NCI-H2107 (cell line): ENCODE measurements around the gene FGFR3.

Experiments used
- DNase-seq: peaks from one replicate; lab custom pipeline; 2025; lab: John Stamatoyannopoulos, UW

Gene FGFR3

DNA sequence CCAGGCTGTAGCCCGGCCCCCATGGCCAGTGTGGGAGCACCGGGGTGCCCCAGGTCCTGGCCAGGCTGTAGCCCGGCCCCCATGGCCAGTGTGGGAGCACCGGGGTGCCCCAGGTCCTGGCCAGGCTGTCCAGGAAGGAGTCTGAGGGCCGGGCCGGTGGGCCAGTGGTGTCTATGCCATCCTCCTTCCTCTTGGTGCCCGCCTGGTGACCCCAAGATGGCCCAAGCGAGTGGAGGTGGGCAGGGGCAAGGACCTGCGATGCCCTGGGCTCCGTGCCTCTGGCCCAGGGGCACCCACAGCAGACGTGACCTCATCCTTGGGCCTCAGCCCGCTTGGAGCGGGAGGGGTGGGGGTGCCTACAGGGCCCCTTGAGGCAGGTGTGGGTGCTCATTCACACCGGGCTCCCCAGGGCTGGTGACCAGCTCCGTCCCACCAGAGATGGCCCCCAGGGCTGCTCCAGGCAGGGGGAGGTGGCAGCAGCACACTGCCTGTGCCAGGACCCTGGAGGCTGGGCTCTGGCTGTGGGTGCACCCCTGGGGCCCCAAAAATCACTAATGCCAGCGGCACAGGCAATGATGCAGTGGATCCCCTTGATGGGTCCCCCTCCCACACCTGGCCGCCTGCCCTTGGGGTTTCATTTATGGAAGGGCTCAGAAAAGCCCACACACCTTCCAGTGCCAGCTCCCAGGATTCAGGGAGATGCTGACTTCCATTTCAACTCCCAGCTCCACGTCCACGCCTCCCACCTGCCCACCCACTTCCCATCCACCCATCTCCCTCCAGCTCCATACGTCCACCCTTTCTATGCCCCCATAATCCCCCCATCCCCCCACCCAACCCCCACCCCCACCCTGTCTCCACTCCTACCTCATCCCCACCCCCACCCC lies 36.0 kb upstream of the FGFR3 start:
- no peak for DNase-seq

DNA sequence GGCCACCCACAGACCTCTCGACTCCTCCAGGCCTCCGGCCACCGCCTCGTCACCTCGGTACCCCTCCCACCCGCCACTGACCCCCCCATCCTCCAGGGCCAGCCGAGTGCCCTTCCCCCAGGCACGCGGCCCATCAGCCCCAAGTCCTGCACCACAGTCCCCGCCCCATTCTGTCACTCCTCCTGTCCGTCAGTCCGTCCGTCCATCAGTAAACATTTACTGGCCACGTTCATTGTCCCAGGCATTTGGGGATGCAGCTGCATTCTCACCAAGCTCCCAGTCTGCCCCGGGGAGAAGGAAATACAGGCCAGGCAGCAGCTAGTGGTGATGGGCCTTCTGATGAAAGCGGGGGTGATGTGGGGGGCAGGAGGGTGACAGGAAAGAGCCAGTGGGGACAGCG lies 35.3 kb upstream of the FGFR3 start:
- no peak for DNase-seq

DNA sequence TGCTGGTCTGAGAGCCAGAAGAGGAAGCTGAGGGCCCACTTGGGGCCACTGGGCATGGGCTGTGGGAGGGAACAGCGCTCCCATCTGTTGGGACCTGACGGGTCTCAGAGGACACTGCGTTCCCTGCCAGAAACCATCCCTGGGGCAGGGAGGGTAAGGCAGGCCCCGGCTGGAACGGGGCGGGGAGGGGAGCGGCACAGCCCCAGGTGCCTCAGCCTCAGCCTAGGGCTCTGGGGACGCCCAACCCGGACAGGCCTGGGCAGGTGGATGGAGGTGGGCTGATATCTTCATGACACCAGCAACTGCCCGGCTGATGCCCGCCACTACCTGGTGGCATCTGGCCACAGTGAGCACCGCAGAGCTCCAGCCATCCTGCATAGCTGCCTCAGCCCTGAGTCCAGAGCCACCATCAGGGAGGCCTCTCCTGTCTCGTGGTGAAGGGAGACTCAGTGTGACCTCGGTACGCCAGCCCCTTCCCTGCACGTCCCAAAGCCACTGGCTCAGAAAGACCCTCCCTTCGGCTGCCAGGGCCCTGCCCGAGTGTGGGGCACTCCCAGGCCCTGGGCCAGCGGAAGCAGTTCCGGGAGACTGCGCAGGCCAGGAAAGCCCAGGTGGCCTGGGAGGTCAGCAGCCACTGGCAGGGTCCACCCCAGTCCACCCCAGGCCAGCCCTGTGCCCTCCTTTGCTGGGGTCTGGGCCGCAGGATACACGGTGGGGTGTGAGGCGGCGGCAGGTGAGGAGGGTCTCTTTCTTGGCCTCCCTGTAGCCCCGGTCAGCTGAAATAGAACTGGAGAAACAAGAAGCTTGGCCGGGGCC lies 34.6 kb upstream of the FGFR3 start:
- DNase-seq: no peak

DNA sequence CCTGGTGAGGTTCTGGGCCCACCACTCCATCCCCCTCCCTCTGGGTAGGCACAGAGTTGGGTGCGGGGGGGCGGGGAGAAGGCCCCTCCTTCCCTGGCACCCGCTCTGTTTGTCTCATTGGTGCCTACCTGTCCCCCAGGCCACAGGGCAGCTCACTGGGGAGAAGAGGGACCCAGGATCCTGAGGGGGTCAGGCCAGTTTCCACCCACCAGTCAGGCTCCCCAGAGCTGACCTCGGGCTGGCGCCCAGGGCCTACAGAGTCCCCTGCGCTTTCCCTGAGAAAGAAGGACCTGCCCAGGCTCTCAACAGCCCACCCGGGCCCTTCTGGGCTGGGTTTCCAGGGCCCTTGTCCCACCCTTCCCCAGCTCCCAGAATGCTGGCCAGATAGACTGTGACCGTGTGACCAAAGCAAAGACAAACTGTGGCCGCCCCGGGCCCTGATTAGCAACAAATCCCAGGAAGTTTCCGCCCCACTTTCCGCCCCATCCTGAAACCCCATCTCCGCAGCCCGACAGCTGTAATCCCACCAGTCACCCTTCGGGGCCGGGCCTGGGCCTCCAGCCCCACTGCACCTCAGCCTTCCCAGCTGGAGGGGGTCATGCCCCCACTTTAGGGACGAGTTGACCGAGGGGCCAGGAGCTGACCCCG lies 33.8 kb upstream of the FGFR3 start:
- DNase-seq: no peak

DNA sequence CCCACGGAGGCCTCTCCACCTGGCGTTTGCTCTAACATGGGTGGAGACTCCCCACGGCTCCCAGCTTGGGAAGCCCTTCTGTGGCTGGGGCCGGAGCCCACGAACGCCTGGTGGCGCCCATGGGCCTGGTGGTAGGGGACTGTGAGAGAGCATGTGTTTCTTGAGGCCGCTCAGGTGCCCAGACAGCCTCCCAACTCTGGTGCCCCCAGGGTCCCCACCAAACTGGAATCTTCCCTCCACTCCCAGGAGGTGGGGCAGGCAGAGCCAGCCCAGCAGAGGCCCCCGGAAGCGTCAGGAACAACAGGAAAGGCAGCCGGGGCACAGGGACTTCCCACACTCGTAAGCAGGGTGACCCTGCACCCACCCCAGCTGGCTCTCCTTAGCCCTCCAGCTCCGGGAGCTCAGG lies 33.3 kb upstream of the FGFR3 start:
- DNase-seq: no peak

DNA sequence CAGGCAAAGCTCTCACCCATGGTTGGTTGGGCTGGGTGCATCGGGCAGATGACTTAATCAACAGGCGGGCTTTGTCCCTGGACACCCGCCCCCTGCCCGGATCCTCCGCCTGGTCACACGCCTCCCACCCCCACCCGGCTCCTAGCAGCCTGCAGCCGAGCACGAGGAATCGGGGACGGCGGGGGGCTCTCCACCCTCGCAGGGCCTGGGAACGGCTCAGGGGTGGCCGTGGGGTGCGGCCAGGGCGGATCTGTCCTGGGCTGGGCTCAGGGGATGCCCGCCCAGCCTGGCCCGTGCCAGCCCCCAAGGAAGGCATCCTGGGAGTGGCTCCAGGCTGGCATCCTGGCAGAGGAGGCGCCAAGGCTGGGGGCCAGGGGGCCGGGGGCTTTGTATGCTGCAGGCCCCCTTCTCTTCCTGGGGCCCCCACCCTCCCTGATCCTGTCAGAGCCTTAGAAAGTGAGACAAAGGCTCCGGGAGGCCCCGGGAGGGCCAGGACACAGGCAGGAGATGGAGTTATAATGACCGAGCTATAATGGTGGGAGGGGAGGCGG lies 32.5 kb upstream of the FGFR3 start:
- DNase-seq: no peak

DNA sequence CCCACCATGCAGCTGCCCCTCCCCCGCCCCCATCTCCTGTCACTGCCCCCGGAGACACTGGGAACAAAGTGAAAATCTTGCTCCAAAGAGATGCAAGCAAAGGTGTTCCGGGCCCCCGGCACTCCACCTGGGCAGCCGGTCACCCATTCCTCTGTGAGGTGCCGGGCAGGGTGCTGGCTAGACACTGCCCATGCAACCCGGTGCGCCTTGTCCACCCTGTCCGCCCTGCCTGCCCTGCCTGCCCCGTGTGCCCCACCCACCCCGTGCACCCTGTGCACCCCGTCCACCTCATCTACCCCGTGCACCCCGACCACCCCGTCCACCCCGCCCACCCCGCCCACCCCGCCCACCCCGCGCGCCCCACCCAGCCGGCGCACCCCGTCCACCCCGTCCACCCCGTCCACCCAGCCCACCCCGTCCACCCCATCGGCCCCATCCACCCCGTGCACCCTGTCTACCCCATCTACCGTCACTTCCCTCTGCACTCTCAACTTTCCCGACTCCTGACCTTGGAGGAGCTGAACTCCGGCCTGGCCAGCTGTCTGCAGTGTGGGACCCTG lies 31.9 kb upstream of the FGFR3 start:
- no peak for DNase-seq

DNA sequence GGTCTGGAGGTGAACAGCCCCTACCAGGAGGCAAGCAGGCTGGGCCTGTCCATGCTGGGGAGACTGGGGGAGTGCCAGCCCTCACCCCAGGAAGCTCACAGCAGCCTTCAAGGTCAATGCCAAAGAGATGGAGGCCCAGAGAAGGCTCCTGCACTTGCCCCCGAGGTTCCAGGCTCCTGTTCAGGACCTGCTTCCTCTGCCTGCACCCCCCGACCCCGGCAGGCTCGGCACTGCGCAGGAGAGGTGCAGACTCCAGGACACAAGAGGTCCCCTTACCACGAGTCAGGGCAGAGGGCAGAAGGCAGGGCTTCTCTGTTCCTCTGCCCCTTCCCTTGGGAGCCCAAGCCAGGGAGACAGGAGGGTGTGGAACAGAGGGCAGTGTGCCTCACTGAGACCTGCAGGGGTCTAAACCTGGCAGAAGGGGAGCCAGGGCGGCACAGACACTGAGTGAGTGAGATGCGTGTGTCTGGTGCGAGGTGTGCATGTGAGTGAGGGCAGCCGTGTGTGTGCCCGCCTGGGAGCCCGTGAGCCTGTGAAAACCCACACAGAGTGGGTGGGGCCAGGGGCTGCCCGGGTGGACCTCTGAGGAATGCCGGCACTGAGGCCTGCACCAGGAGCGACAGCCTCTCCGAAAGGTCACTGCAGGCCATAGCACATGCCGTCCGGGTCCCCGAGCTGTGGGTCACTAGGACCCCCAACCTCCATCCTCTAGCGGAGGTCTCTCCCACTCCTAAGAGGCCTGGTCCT lies 30.7 kb upstream of the FGFR3 start:
- no peak for DNase-seq

DNA sequence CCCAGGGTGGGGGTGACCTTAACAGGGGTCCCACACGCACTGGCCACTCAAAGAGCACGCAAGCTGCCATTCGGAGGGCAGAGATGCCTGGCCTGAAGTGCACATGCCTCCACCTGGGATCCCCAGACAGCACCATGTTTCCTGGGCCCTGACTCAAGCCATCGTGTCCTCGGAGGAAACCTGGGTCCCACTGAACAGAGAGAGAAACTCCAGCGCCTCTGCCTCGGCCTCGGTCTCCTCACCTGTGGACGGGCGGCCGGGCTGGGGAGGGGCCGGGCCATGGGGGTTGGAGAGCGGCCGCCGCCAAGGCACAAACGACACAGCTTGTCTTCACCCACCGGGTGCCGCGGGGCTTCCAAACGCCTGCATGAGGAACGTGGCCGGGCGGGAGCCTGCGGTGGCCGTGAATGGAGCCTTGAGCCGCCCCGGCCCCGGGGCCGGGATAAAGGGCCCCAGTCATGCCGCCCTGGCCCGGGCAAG lies 30.0 kb upstream of the FGFR3 start:
- DNase-seq: no peak

DNA sequence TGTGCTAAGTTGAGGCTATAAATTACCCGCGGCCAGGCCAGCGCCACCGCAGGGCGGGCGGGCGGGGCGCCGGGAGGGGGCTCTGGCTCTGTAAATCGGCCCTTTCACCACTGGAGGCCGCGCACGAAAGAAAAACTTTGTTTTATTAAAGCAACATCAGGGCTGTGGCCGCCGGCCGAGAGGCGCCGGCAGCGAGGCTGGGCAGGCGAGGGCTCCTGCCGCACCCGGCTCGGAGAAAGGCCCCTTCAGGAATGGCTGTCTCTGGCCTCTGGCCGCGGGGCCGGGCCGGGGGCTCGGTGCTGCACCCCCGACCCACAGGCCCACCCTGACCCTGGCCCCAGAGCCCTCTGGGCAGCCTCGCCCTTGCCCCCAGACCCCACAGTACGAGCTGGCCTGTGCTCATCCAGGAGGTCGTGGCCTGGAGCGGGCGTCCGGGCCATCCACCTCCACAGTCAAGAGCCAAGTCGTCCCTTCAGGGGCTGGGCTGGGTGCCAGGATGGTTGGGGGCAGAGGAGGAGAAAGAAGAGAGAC lies 29.5 kb upstream of the FGFR3 start:
- DNase-seq: no peak

DNA sequence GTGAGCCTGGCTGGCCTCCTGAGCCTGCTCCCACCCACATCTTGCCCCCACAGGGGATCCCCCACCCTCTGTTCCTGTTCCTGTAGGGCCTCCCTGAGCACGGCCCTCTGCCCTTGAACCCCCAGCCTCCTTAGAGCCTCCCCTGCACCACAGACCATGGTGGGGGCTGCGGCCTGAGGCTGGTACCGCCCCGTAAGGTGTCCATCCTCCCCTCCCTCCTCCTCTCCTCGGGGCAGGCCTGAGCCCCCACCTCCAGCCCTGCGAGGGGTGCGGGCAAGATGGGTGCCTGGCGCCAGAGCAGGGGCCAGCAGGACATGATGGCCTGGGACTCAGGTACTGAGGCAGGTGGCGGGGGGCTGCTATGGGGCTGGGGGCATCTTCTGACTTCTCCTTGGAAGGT lies 28.4 kb upstream of the FGFR3 start:
- DNase-seq: no peak

DNA sequence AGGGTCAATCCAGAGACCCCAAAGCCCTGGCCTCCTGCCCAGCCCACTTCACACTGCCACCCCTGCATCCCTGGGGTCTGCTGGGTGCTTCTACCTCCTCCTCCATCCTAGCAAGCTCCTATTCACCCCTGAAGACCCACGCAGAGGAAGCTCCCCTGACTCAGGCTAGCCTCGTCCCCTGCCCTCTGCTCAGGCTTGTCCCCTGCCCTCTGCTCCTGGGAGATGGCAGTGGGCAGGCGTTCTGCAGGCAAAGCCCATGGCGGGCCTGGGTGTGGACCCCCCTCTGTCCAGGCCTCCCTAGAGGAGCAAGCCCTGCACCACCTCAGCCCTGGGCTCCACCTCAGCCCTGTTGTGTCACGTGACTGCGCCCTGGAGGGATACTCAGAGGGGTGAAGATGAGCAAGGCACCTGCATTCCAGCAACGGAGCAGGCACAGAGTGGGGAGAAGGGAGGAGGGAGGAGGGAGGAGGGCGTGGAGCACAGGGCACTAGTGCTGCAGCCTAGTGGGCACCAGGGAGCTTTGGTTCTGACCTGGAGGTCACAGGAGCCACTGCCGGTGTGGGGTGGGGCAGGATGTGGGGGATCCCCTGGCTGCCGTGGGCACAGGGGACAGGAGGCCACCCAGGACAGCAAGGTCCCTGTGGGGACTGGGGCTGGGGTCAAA lies 27.6 kb upstream of the FGFR3 start:
- no peak for DNase-seq

DNA sequence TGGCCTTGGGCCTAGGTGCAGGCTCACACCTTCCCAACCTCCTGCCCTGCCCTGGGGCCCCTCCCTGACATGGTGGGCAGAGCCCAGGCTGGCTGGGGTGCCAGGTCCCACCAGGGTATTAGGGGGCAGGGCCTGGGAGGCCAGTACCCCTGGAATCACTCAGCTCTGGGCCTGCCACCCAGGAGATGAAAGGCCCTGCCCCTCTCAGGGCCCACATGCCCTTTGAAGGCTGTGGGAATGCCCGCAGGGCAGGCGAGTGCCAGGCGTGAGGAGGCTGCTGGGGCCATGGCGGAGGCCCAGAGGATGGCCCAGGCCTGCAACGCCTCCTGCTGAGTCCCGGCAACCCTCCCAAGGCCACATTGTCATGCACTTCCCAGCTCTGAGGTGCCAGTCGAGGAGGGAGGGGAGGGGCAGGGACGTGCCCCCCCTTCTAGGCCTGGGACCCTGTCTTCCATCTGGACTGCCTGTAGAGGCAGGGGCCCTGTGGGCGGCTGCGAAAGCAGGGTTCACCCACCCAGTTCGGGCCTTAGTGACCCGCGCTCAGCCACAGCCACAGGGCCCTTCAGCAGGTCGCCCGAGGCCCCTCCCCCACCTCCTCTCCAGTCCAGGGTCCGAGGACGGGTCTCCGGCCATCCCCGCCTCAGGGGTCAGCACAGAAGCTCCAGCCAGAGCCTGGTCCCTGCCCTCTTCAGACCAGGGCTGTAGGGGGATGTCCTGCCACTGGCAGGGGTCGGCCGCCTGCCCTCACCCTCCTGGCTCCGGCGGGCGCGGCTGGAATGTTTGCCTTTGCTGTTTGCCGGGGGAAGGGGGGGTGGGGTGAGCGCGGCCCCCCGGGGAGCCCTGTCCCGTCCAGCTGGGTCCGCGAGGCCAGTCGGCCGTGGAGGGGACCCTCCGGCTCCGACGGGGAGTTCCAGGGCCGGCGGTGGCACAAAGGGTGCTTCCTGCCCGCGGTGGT lies 26.7 kb upstream of the FGFR3 start:
- DNase-seq: no peak

DNA sequence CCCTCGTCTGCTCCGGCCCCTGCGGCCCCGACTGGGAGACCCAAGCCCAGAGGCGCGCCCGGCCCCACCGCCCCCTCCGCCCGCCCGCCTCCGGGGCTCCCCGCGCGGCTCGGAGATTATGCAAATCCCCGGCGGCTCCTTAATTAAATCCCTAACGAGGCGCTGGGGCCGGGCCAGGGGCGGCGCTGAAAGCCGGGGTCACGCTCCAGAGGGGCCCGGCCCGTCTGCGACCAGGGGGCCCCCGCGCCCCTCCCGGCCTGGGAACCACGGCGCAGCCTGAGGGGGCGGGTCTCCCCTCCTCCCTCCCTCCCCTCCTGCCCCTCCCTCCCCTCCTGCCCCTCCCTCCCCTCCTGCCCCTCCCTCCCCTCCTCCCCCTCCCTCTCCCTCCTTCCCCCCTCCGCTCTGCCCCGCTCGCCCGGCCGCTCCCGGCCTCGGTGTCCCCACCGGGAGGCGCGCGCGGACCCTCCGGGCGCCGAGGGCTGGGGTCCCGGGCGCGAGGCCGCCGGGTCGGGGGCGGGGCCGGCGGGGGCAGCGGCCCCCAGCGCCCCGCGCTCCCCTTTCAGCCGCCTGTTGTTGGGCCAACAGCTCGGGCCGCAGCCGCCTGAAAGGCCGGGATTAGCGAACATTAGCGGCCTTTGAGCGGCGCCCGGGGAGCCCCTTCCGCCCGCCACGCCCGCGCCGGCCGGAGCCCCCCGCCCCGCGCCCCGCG lies 25.9 kb upstream of the FGFR3 start:
- no peak for DNase-seq

DNA sequence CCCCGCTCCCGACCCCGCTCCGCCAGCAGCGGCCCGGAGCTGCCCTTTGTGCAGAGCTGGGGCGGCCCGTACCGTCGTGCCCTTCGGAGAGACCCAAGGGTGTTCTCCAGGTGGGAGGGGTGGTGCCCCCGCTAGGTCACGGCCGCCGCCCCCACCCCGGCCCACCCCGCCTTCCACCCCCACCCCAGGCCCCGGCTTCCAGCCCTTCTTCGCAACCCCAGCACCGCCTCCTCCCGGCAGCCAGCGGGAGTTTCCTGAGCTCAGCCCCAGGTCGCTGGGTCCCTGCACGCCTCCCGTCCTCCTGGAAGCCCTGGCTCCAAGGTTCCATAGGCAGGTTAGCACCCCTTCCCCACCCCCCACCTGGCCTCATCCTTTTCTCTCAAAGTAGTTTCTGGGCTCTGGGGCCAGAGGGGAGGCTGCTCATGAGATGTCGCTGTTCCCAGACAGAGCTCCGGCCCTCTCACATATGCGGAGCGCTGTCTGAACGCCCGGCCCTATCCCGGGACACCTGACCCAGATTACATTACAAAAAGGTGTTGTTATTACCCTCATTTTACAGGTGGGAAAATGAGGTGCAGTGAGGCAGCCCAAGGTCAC lies 25.2 kb upstream of the FGFR3 start:
- DNase-seq: no peak

DNA sequence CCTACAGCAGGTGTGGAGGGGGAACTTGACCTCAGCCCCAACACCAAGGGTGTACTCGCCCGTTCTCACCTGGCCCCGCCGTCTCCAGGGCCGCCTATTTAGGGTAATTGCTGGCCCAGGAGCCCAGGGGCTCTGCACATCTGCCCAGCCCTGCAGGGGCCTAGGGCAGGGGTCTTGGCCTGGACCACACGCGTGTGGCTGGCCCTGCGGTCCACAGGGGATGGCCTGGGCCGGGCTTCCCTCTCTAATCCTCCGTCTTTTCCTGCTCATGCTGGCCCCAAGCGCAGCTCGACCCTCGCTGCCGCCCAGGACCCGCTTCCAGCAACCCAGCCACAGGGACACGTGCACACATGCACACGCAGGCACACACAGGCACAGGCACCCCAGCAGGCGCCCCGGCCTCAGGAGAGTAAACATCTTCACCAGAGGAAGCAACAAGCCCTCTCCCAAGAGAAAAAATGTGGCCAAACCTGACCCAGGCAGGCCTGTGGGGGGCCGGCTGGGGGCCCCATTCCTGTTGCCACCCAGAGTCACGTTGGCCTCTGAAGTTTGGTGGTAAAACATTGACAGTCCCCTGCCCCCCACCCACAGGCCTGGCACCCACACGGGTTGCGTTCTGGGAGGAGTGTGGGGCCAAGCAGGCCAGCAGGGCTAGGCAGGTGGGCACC lies 24.6 kb upstream of the FGFR3 start:
- DNase-seq: no peak

DNA sequence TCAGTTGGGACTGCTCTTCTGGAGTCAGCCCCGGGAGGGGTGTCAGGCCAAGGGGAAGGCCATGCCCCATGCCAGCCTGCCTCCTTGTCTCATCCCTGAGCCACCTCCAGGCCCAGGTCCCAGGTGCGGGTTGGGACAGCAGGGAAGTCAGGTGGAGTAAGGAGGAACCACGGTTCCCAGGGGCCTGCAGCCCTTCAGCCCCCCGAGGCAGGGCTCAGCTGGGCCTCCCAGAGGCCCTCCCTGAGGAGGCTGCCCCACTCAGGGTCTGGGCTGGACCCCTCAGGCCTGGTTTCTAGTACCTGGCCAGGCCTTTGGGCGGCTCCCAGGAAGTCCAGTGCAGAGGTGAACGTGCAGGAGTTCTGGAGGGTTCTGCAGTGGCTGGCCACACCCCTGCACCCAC lies 23.4 kb upstream of the FGFR3 start:
- no peak for DNase-seq

DNA sequence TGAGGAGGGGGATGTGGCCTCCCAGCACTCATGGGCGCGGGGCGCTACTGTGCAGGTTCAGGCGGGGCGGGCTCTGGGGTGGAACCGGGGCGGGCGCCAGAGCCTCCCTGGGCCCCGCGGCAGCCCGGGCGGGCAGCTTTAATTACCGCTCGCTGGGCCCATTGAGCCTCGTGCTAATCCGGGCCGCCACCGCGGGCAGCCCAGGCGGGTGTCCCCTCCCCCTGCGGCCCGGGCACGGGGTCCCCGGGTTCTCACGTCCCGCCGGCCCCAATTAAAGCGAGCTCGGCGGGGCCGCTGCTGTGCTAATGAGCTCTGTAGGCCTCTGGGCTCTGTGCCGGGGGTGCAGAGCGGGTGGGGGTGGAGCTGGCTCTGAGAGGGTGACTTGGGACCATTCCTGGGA lies 22.8 kb upstream of the FGFR3 start:
- no peak for DNase-seq
